Measurements from ENCODE around the gene NME1. TPM values are rescaled to one million over a fixed set of nuclear protein-coding genes. Genes with fewer than 3 reads are reported as not detected.

Gene NME1
- total and polyA plus RNA-seq, 10 of the 15 experiments (the other 5 are each of a cell fraction or from before 2014, with no cell fraction given): 273 to 1,362 (median 455) TPM

GRCh38 chr17:51118330-51119195 lies 34.8 kb upstream of the NME1 start:
- no TSS peak for BruUV-seq (replicated peaks)

More at GRCh38 chr17:51118330-51119195, 34.8 kb upstream of the NME1 start:
- Histone ChIP-seq H3K4me1 (ENCODE audit: control insufficient read depth, insufficient read depth, low read length) (peaks cover 15% of the 10 kb centered on the region; the same call in 1 of the 2 replicates), H3K27ac (ENCODE audit: control insufficient read depth, insufficient read depth) (no peak overlapping the region), H3K27me3 (replicated peaks in 1 of 2; ENCODE audit: control insufficient read depth in 2 of 2, insufficient read depth in 2 of 2, low read length in 1 of 2) (no peaks in the 10 kb centered on the region), H3K9ac (ENCODE audit: control insufficient read depth, insufficient read depth, low read length) (no peak overlapping the region), H4K20me1 (ENCODE audit: control insufficient read depth, insufficient read depth) (no peaks in the 10 kb centered on the region), H3K9me3 (replicated peaks; ENCODE audit: control insufficient read depth, insufficient read depth, low read length) (no peaks in the 10 kb centered on the region), H3K79me2 (ENCODE audit: control insufficient read depth, insufficient read depth, low read length) (peaks cover 59% of the 10 kb centered on the region), H3K4me3 (peak overlapping the region; percentile 85; the same call in 1 of the 2 replicates), H3K36me3 (ENCODE audit: control insufficient read depth in 2 of 2, insufficient read depth in 2 of 2, low read length in 1 of 2) (no peaks in the 10 kb centered on the region), H3K4me2 (ENCODE audit: control insufficient read depth, insufficient read depth) (peak overlapping the region; percentile 82), H2AFZ (ENCODE audit: control insufficient read depth, low read depth, low read length) (no peak overlapping the region)
- SMC1A ChIA-PET (ENCODE audit: uncharacterized antibody, unreplicated experiment): interaction anchor here (0.8 to 2.6 kb wide), 6 partner anchors 9 to 143 kb away, joined by 3 to 16 read pairs (median 6); partner anchors contain the start of gene NME1
- FAIRE-seq (no peak), DNase-seq (ENCODE audit: low read depth, low spot score) (no peak), ATAC-seq (no peak)
- TF ChIP-seq GABPA (IDR thresholded peaks at IDR 0.05; ENCODE audit: low read depth): no peak
- peak; percentile 74 to 82 for TF ChIP-seq BHLHE40 (IDR thresholded peaks at IDR 0.05; ENCODE audit: borderline replicate concordance in 1 of 2, low read depth in 2 of 2, low read length in 1 of 2)
- TF ChIP-seq MLLT1 (IDR thresholded peaks at IDR 0.05): peak; percentile 76
- RAD21 ChIA-PET (ENCODE audit: unreplicated experiment): interaction anchor here (0.6 to 1.2 kb wide), 7 partner anchors 33 to 116 kb away, joined by 3 to 9 read pairs (median 4); no protein-coding TSS in a partner anchor
- CTCF ChIA-PET: interaction anchor here (0.8 to 1.7 kb wide), 9 partner anchors 11 to 140 kb away, joined by 3 to 9 read pairs (median 3); partner anchors contain the start of gene NME1
- 83% methylated on average over 11 of the region's 14 CpGs for WGBS (ENCODE audit: insufficient coverage, insufficient replicate concordance, low lambda C conversion rate, missing lambda C conversion rate)
- in situ Hi-C loops (cut with MboI): no loop called here
- intact Hi-C loops (cut with micrococcal nuclease; ENCODE audit: unreplicated experiment): no loop called here
- POLR2A ChIA-PET: interaction anchor here (0.7 to 1.5 kb wide), 5 partner anchors 35 to 90 kb away, joined by 3 to 5 read pairs (median 4); partner anchors contain the start of gene NME1

Measured in GM12878 (cell line).